IMR-90 (cell line): ENCODE results near the gene PKP3. TPM values are rescaled to one million over a fixed set of nuclear protein-coding genes. Genes with fewer than 3 reads are reported as not detected.

Source experiments
- ATAC-seq: fragments of 200-7000 bp; cut with Tn5 transposase; 2 replicates; pipeline ENCODE4 v1.9.1; 2020; ENCODE audit warnings: low read depth, mild to moderate bottlenecking, moderate library complexity
- BruUV-seq: library from RNA; stranded (reverse); fragments of 400-500 nt; replicated peaks from 2 replicates; lab custom pipeline; 2021; lab: Mats Ljungman, UMichigan
- CTCF ChIA-PET: fragments of 300-600 bp; formaldehyde crosslinking; extraction: SDS; loops from one replicate; lab custom pipeline; 2021; ENCODE audit warnings: antibody characterized with exemption; lab: Yijun Ruan, JAX
- POLR2A ChIA-PET: fragments of 300-600 bp; sonication (Branson Sonifier 250); formaldehyde crosslinking; loops from one replicate; lab custom pipeline; 2022; ENCODE audit warnings: antibody characterized with exemption; ENCODE audit not compliant: unreplicated experiment; lab: Charles Lee
- DNase-seq: peaks from one replicate; pipeline ENCODE4 v3.0.0; 2013
- H2AFZ ChIP-seq: replicated peaks from 2 replicates; pipeline ENCODE3; 2013; ENCODE audit warnings: low read length, mild to moderate bottlenecking; ENCODE audit not compliant: poor library complexity
- H2AK5ac ChIP-seq: 2 replicates; pipeline ENCODE4 v1.6.1; 2013; ENCODE audit warnings: low read depth, low read length, inconsistent platforms
- H2AK9ac ChIP-seq: replicated peaks from 2 replicates; pipeline ENCODE3; 2013; ENCODE audit warnings: mild to moderate bottlenecking, low read depth, low read length, moderate library complexity; ENCODE audit not compliant: poor library complexity
- H2BK120ac ChIP-seq: 2 replicates; pipeline ENCODE4 v1.6.1; 2013; ENCODE audit warnings: low read depth, low read length, inconsistent platforms
- H2BK15ac ChIP-seq: 3 replicates; pipeline ENCODE4 v1.6.1; 2013; ENCODE audit warnings: low read depth, low read length, inconsistent platforms
- H2BK20ac ChIP-seq: 2 replicates; pipeline ENCODE4 v1.6.1; 2013; ENCODE audit warnings: low read depth, mild to moderate bottlenecking, inconsistent platforms, low read length, moderate library complexity
- H2BK5ac ChIP-seq: 2 replicates; pipeline ENCODE4 v1.6.1; 2013; ENCODE audit warnings: mild to moderate bottlenecking, low read depth, low read length, inconsistent platforms; ENCODE audit not compliant: poor library complexity, severe bottlenecking
- H3K14ac ChIP-seq: replicated peaks from 2 replicates; pipeline ENCODE4 v1.6.1; 2013; ENCODE audit warnings: low read depth, low read length, inconsistent platforms
- H3K18ac ChIP-seq: 2 replicates; pipeline ENCODE4 v1.6.1; 2013; ENCODE audit warnings: low read depth, low read length, control low read depth
- H3K23ac ChIP-seq: 2 replicates; pipeline ENCODE4 v1.6.1; 2013; ENCODE audit warnings: low read depth, low read length, inconsistent platforms
- H3K27ac ChIP-seq: 2 replicates; pipeline ENCODE4 v1.5.1; 2013; ENCODE audit warnings: mild to moderate bottlenecking, control low read depth, low read length; ENCODE audit not compliant: insufficient read depth
- H3K27me3 ChIP-seq: 2 replicates; pipeline ENCODE4 v1.6.1; 2013; ENCODE audit warnings: low read length; ENCODE audit not compliant: control insufficient read depth, insufficient read depth
- H3K36me3 ChIP-seq: 2 replicates; pipeline ENCODE4 v1.6.1; 2013; ENCODE audit warnings: low read length, mixed read lengths; ENCODE audit not compliant: control insufficient read depth, insufficient read depth
- H3K4ac ChIP-seq: 2 replicates; pipeline ENCODE4 v1.6.1; 2013; ENCODE audit warnings: low read depth, low read length, inconsistent platforms
- H3K4me1 ChIP-seq: 2 replicates; pipeline ENCODE4 v1.6.1; 2013; ENCODE audit warnings: low read length, mixed read lengths; ENCODE audit not compliant: control insufficient read depth, insufficient read depth
- H3K4me2 ChIP-seq: 2 replicates; pipeline ENCODE4 v1.6.1; 2013; ENCODE audit warnings: low read depth, mild to moderate bottlenecking, control low read depth, low read length, moderate library complexity
- H3K4me3 ChIP-seq: 2 replicates; pipeline ENCODE4 v1.5.1; 2013; ENCODE audit warnings: low read depth, mild to moderate bottlenecking, control low read depth, low read length, moderate library complexity; ENCODE audit not compliant: insufficient read depth
- H3K56ac ChIP-seq: 2 replicates; pipeline ENCODE4 v1.6.1; 2013; ENCODE audit warnings: low read length, inconsistent platforms; ENCODE audit not compliant: insufficient read depth; ENCODE audit errors: extremely low read depth
- H3K79me1 ChIP-seq, 2 experiments: 2 replicates each; pipeline ENCODE4 v1.6.1; 2013; ENCODE audit warnings: low read length in 2 of 2, inconsistent platforms in 1 of 2, low read depth in 1 of 2
- H3K9ac ChIP-seq: 2 replicates; pipeline ENCODE4 v1.6.1; 2013; ENCODE audit warnings: low read depth, low read length, control low read depth
- H3K9me1 ChIP-seq: 2 replicates; pipeline ENCODE4 v1.6.1; 2013; ENCODE audit warnings: low read length, inconsistent platforms; ENCODE audit not compliant: insufficient read depth
- H3K9me3 ChIP-seq: 2 replicates; pipeline ENCODE4 v1.6.1; 2013; ENCODE audit warnings: low read length; ENCODE audit not compliant: control insufficient read depth, insufficient read depth
- H4K20me1 ChIP-seq: 2 replicates; pipeline ENCODE4 v1.6.1; 2013; ENCODE audit warnings: low read length, inconsistent platforms; ENCODE audit not compliant: insufficient read depth
- H4K5ac ChIP-seq: 2 replicates; pipeline ENCODE4 v1.6.1; 2013; ENCODE audit warnings: mild to moderate bottlenecking, low read depth, low read length, control low read depth
- H4K8ac ChIP-seq, 2 experiments: 2 replicates each; pipeline ENCODE4 v1.6.1; 2013; ENCODE audit warnings: low read depth in 2 of 2, low read length in 2 of 2, control low read depth in 1 of 2, inconsistent platforms in 1 of 2
- H4K91ac ChIP-seq: 2 replicates; pipeline ENCODE4 v1.6.1; 2013; ENCODE audit warnings: low read depth, low read length, inconsistent platforms; ENCODE audit not compliant: insufficient read depth
- CEBPB ChIP-seq: IDR thresholded peaks from 2 replicates; pipeline ENCODE4 v1.6.1; 2012; ENCODE audit warnings: low read depth, low read length, improper control_type of control experiment
- MAFK ChIP-seq: IDR thresholded peaks from 2 replicates; pipeline ENCODE4 v1.6.1; 2012; ENCODE audit warnings: low read depth, low read length, improper control_type of control experiment
- NFE2L2 ChIP-seq: fragments of 150-350 bp; IDR thresholded peaks from 2 replicates; pipeline ENCODE4 v1.6.1; 2016; ENCODE audit warnings: low read depth, mild to moderate bottlenecking, low read length
- RAD21 ChIP-seq: IDR thresholded peaks from 2 replicates; pipeline ENCODE4 v1.6.1; 2012; ENCODE audit warnings: low read length, improper control_type of control experiment
- WGBS, 2 experiments: methylation state at CpG; one replicate each; pipeline versions ENCODE4 v1.1.5 to v1.1.7; 2013; ENCODE audit warnings: missing lambda C conversion rate in 2 of 2; ENCODE audit not compliant: insufficient read length in 1 of 2; ENCODE audit errors: extremely low coverage in 2 of 2; 5-methylcytosine and 5-hydroxymethylcytosine counted together
- dilution Hi-C: fragments of 300-500 bp; cut with HindIII; formaldehyde crosslinking; loops from one replicate; pipeline ENCODE4 v1.14.3; 2018; ENCODE audit warnings: low sequenced_read_pairs; ENCODE audit not compliant: unreplicated experiment
- in situ Hi-C: fragments of 300-500 bp; cut with MboI; formaldehyde crosslinking; loops from 3 replicates; pipeline ENCODE4 v1.14.3; 2019; ENCODE audit warnings: low sequenced_read_pairs, inconsistent platforms, mixed read lengths
- intact Hi-C: fragments of 100-400 bp; cut with micrococcal nuclease; formaldehyde crosslinking; loops from 2 replicates; pipeline ENCODE4 v1.10.0; 2022
- polyA plus RNA-seq, 3 experiments: library from polyadenylated mRNA; depleted of rRNA; stranded (reverse); fragments of >200 nt; gene quantifications; 2 replicates each; pipeline ENCODE4 v1.2.3, GENCODE V29; 2012; ENCODE audit warnings: low replicate concordance in 1 of 3
- total RNA-seq: library from RNA; depleted of rRNA; stranded (reverse); fragments of >200 nt; gene quantifications from 2 replicates; pipeline ENCODE4 v1.2.3, GENCODE V29; 2012
- TF ChIP-seq, protein P1 (sequence below): fragments of 150-350 bp; IDR thresholded peaks from 2 replicates; pipeline ENCODE4 v1.6.1; 2017; ENCODE audit warnings: mild to moderate bottlenecking, antibody characterized with exemption, low read length, low read depth

The PKP3 gene
- total and polyA plus RNA-seq, 2 of the 4 experiments (the other 2 are of a cell fraction): 1.5 to 2.2 TPM

DNA sequence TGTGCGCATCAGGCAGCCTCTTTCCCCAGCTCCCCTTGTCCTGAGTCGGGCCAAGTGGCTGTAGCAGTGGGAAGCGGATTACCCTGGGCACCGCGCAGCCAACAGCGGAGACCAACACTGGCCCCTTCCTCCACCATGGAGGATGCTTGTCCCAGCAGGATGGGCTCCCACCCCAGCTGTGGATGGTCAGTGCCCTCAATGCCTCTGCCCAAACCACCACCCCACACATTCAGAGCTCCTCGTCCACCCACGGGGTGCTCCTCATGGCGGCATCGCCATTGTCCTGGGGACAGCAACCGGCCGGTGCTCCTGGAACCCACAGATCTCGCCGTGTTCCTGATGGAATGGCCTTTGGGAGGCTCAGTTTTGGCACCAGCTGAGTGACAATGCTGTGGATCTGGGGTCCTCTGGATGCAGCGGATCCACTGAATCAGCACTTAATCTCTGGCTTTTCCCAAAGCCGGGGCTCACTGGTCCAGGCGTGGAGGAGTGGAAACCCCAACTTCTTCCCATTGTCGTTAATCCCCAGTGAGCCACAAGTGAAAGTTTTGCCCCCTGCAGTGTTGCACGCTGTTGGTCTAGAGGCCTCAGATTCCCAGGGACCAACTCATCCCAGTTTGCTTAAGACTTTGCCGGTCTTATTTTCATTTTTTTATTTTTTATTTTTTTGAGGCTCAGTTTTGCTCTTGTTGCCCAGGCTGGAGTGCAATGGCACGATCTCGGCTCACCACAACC lies 28.9 kb upstream of the PKP3 start:
- Histone ChIP-seq H3K27me3 (peaks cover 25% of the 10 kb centered on the region), H3K9me3 (peaks cover 2% of the 10 kb centered on the region; the same call in 1 of the 2 replicates), H3K4ac (no peak overlapping the region), H4K20me1 (no peaks in the 10 kb centered on the region; the same call in 1 of the 2 replicates), H2AK9ac (peak overlapping the region; percentile 3), H4K91ac (no peak overlapping the region), H3K14ac (no peak overlapping the region), H2BK5ac (no peak overlapping the region), H3K27ac (no peak overlapping the region), H3K79me1 (no peaks in the 10 kb centered on the region), H2BK120ac (no peak overlapping the region), H4K5ac (no peak overlapping the region), H3K56ac (no peak overlapping the region), H3K9me1 (no peaks in the 10 kb centered on the region), H3K9ac (no peak overlapping the region), H2BK20ac (no peak overlapping the region), H3K4me3 (no peak overlapping the region), H3K4me2 (no peak overlapping the region), H2AK5ac (no peak overlapping the region), H3K36me3 (no peaks in the 10 kb centered on the region), H3K4me1 (peaks cover 4% of the 10 kb centered on the region), H4K8ac (no peak overlapping the region), H2AFZ (no peak overlapping the region), H3K23ac (no peak overlapping the region), H3K18ac (no peak overlapping the region), H2BK15ac (no peak overlapping the region)
- POLR2A ChIA-PET: no interaction called here
- intact Hi-C loops: loop anchor here (10.0 kb wide), 1 partner anchor 80 kb away; the partner anchor contains the start of gene ANO9
- dilution Hi-C loops: no loop called here
- CTCF ChIA-PET: interaction anchor here (0.7 kb wide), 1 partner anchor 157 kb away, joined by 3 read pairs; no protein-coding TSS in a partner anchor
- DNase-seq: no peak
- BruUV-seq: no TSS peak
- 89% methylated on average over 10 of the region's 22 CpGs; no CpG with 5 or more reads in 1 of the 2 experiments for WGBS, 2 experiments
- no peak for ATAC-seq
- TF ChIP-seq, protein P1, sequence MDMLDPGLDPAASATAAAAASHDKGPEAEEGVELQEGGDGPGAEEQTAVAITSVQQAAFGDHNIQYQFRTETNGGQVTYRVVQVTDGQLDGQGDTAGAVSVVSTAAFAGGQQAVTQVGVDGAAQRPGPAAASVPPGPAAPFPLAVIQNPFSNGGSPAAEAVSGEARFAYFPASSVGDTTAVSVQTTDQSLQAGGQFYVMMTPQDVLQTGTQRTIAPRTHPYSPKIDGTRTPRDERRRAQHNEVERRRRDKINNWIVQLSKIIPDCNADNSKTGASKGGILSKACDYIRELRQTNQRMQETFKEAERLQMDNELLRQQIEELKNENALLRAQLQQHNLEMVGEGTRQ: no peak
- TF ChIP-seq NFE2L2: no peak
- TF ChIP-seq RAD21: no peak
- TF ChIP-seq MAFK: no peak
- no peak for TF ChIP-seq CEBPB
- in situ Hi-C loops: no loop called here
